ENCODE data around the gene SLC38A8. TPM values are rescaled to one million over a fixed set of nuclear protein-coding genes. Genes with fewer than 3 reads are reported as not detected.

Gene SLC38A8
- total RNA-seq, 4 donors from 2014 or later, result not detected

GRCh38 chr16:83994087-83994486, 48.5 kb downstream of the SLC38A8 start:
- no peak for TF ChIP-seq POLR2A (IDR thresholded peaks at IDR 0.05)
- TF ChIP-seq EP300 (IDR thresholded peaks at IDR 0.05; ENCODE audit: low read depth), result no peak
- DNase-seq, result no peak
- peaks cover 0 to 4% (median 0%) of the 10 kb centered on the region in 4 donors for H3K4me1 ChIP-seq
- H3K27ac ChIP-seq, result no peak overlapping the region
- H3K36me3 ChIP-seq, result no peaks in the 10 kb centered on the region
- intact Hi-C loops (cut with DNase I; ENCODE audit: low total_unique reads), result no loop called here
- peaks cover 46% of the 10 kb centered on the region for H3K27me3 ChIP-seq
- in situ Hi-C loops (cut with MboI; ENCODE audit: low pct_ligation_motif_present in 1 of 4, low pct_unique_long_range_greater_than_20kb in 1 of 4, low sequenced_read_pairs in 3 of 4), result no loop called here
- no peak overlapping the region for H3K4me3 ChIP-seq
- WGBS, 2 donors (ENCODE audit: low coverage in 1 of 2), result 60 to 72% methylated on average over 1 to 5 of the region's 8 CpGs
- H3K9me3 ChIP-seq, result no peaks in the 10 kb centered on the region

- DNase-seq, result no peak
- 68% methylated on average over 6 of the region's 6 CpGs; no CpG with 5 or more reads in 1 of the 2 donors for WGBS, 2 donors (ENCODE audit: low coverage in 1 of 2)
- in situ Hi-C loops (cut with MboI; ENCODE audit: low pct_ligation_motif_present in 1 of 4, low pct_unique_long_range_greater_than_20kb in 1 of 4, low sequenced_read_pairs in 3 of 4), result no loop called here
- Histone ChIP-seq H3K27ac (no peak overlapping the region), H3K4me1 (peaks cover 0 to 4% (median 0%) of the 10 kb centered on the region in 4 donors), H3K9me3 (no peaks in the 10 kb centered on the region), H3K27me3 (peaks cover 55% of the 10 kb centered on the region), H3K4me3 (no peak overlapping the region), H3K36me3 (no peaks in the 10 kb centered on the region)
- intact Hi-C loops (cut with DNase I; ENCODE audit: low total_unique reads), result no loop called here
- TF ChIP-seq EP300 (IDR thresholded peaks at IDR 0.05; ENCODE audit: low read depth) (no peak), CTCF (IDR thresholded peaks at IDR 0.05) (no peak), POLR2AphosphoS5 (IDR thresholded peaks at IDR 0.05) (no peak), POLR2A (IDR thresholded peaks at IDR 0.05) (no peak)
These were observed 50.0 kb downstream of the SLC38A8 start for GRCh38 chr16:83992624-83993023.

- H3K27ac ChIP-seq, result no peak overlapping the region
- intact Hi-C loops (cut with DNase I; ENCODE audit: low total_unique reads), result no loop called here
- H3K27me3 ChIP-seq, result peaks cover 52% of the 10 kb centered on the region
- TF ChIP-seq EP300 (IDR thresholded peaks at IDR 0.05; ENCODE audit: low read depth) (no peak), CTCF (IDR thresholded peaks at IDR 0.05) (no peak), POLR2AphosphoS5 (IDR thresholded peaks at IDR 0.05) (no peak), POLR2A (IDR thresholded peaks at IDR 0.05) (no peak)
- no peak overlapping the region for H3K4me3 ChIP-seq
- no peak for DNase-seq
- no peaks in the 10 kb centered on the region for H3K36me3 ChIP-seq
- WGBS, 2 donors (ENCODE audit: low coverage in 1 of 2), result 89% methylated on average over 11 of the region's 11 CpGs; no CpG with 5 or more reads in 1 of the 2 donors
- no peaks in the 10 kb centered on the region for H3K9me3 ChIP-seq
- in situ Hi-C loops (cut with MboI; ENCODE audit: low pct_ligation_motif_present in 1 of 4, low pct_unique_long_range_greater_than_20kb in 1 of 4, low sequenced_read_pairs in 3 of 4), result no loop called here
- no peaks in the 10 kb centered on the region for H3K4me1 ChIP-seq
These were observed 52.1 kb downstream of the SLC38A8 start for GRCh38 chr16:83990492-83990891.

- 69 to 87% methylated on average over 3 to 8 of the region's 8 CpGs for WGBS, 2 donors (ENCODE audit: low coverage in 1 of 2)
- no peak for DNase-seq
- no peak overlapping the region for H3K27ac ChIP-seq
- H3K27me3 ChIP-seq, result peaks cover 49% of the 10 kb centered on the region
- no peaks in the 10 kb centered on the region for H3K4me1 ChIP-seq
- no peak overlapping the region for H3K4me3 ChIP-seq
- TF ChIP-seq POLR2AphosphoS5 (IDR thresholded peaks at IDR 0.05) (no peak), EP300 (IDR thresholded peaks at IDR 0.05; ENCODE audit: low read depth) (no peak), POLR2A (IDR thresholded peaks at IDR 0.05) (no peak), CTCF (IDR thresholded peaks at IDR 0.05) (no peak)
- H3K36me3 ChIP-seq, result no peaks in the 10 kb centered on the region
- in situ Hi-C loops (cut with MboI; ENCODE audit: low pct_ligation_motif_present in 1 of 4, low pct_unique_long_range_greater_than_20kb in 1 of 4, low sequenced_read_pairs in 3 of 4), result no loop called here
- no peaks in the 10 kb centered on the region for H3K9me3 ChIP-seq
- intact Hi-C loops (cut with DNase I; ENCODE audit: low total_unique reads), result no loop called here
These were observed 53.3 kb downstream of the SLC38A8 start for GRCh38 chr16:83989300-83989699.

- WGBS, 2 donors (ENCODE audit: low coverage in 1 of 2), result 50 to 67% methylated on average over 4 of the region's 4 CpGs
- Histone ChIP-seq H3K27me3 (peaks cover 12% of the 10 kb centered on the region), H3K36me3 (no peaks in the 10 kb centered on the region), H3K4me3 (no peak overlapping the region), H3K27ac (no peak overlapping the region), H3K9me3 (no peaks in the 10 kb centered on the region), H3K4me1 (no peaks in the 10 kb centered on the region)
- no peak for DNase-seq
- intact Hi-C loops (cut with DNase I; ENCODE audit: low total_unique reads) (no loop called here), in situ Hi-C loops (cut with MboI; ENCODE audit: low pct_ligation_motif_present in 1 of 4, low pct_unique_long_range_greater_than_20kb in 1 of 4, low sequenced_read_pairs in 3 of 4) (no loop called here)
- TF ChIP-seq POLR2AphosphoS5 (IDR thresholded peaks at IDR 0.05) (no peak), POLR2A (IDR thresholded peaks at IDR 0.05) (no peak), EP300 (IDR thresholded peaks at IDR 0.05; ENCODE audit: low read depth) (no peak), CTCF (IDR thresholded peaks at IDR 0.05) (no peak)
These were observed 59.1 kb downstream of the SLC38A8 start for GRCh38 chr16:83983491-83983890.
